Measurements from ENCODE around the gene CASTOR1. TPM values are rescaled to one million over a fixed set of nuclear protein-coding genes. Genes with fewer than 3 reads are reported as not detected.

Gene CASTOR1
- total RNA-seq, 1 donor from 2014 or later = 15.9 TPM

DNA sequence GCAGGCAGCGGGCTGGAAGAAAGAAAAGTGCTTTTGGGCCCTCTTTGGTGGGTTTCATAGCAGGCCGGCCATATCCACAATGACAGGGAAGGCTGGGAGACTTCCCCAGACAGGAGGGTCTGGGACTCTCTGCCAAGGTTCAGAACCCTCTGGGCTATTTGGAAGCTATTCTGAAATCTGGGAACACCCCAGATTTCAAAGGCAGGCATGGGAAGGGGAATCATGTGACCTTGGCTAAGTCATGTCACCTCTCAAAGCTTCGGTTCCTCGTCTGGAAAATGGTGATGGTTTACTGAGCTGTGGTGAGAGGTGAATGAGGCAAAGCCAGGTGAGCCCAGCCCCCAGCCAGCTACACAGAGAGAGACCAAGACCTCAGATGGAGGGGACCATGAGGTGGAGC, 4.6 kb downstream of the CASTOR1 start:
- Histone ChIP-seq H3K4me1 (peaks cover 16% of the 10 kb centered on the region), H3K27ac (no peak overlapping the region), H3K36me3 (peaks cover 10% of the 10 kb centered on the region), H3K27me3 (no peaks in the 10 kb centered on the region), H3K4me3 (no peak overlapping the region), H3K9me3 (no peaks in the 10 kb centered on the region)
- ATAC-seq (no peak), DNase-seq (no peak)
- TF ChIP-seq, protein P1, sequence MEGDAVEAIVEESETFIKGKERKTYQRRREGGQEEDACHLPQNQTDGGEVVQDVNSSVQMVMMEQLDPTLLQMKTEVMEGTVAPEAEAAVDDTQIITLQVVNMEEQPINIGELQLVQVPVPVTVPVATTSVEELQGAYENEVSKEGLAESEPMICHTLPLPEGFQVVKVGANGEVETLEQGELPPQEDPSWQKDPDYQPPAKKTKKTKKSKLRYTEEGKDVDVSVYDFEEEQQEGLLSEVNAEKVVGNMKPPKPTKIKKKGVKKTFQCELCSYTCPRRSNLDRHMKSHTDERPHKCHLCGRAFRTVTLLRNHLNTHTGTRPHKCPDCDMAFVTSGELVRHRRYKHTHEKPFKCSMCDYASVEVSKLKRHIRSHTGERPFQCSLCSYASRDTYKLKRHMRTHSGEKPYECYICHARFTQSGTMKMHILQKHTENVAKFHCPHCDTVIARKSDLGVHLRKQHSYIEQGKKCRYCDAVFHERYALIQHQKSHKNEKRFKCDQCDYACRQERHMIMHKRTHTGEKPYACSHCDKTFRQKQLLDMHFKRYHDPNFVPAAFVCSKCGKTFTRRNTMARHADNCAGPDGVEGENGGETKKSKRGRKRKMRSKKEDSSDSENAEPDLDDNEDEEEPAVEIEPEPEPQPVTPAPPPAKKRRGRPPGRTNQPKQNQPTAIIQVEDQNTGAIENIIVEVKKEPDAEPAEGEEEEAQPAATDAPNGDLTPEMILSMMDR (IDR thresholded peaks at IDR 0.05) = no peak
- intact Hi-C loops (cut with DNase I) = loop anchor here (5.0 kb wide), 1 partner anchor 103 kb away; the partner anchor contains the start of gene RNF215

DNA sequence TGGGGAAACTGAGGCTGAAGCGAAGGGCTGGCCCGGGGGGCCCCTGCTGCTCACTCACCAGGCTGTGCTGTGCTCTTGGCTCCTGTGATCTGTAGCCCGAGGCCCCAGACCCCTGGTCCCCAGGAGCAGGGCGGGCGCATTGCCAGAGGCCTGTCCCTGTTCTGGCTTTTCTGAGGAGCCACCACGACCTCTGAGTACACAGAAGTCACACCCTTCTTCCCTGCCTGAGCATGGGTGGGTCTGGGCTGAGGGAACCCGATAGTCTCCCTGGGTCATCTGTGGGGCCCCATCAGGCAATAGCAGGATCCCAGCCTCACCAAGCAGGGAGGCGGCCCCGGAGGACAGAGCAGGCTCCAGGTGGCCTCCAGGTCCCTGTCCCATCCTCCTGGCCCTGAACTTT, 5.1 kb downstream of the CASTOR1 start:
- no peaks in the 10 kb centered on the region for H3K27me3 ChIP-seq
- intact Hi-C loops (cut with DNase I) = no loop called here
- peaks cover 10% of the 10 kb centered on the region for H3K36me3 ChIP-seq
- H3K4me1 ChIP-seq = peaks cover 18% of the 10 kb centered on the region
- no peaks in the 10 kb centered on the region for H3K9me3 ChIP-seq
- TF ChIP-seq, protein P1 (IDR thresholded peaks at IDR 0.05) = no peak
- ATAC-seq = no peak
- DNase-seq = no peak
- no peak overlapping the region for H3K27ac ChIP-seq
- no peak overlapping the region for H3K4me3 ChIP-seq

DNA sequence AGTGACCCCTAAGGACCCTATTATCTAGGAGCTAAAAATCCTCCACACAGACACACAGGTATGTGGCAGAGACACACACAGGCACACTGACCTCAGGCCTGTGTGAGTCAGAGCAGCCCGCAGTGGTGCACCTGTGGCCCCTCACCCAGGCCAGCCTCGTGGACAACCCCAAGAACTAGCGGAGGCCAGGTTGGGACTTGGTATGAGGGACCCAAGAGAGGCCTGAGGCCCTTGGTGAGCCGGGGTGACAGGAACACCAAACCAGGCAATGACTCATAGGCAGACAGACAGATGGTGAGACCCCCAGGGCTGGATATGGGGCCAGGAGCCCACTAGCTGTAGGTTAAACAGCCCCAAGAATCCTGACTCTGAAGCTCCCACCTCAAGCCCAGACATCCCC, 6.0 kb downstream of the CASTOR1 start:
- Histone ChIP-seq H3K4me1 (peaks cover 12% of the 10 kb centered on the region), H3K27ac (no peak overlapping the region), H3K27me3 (no peaks in the 10 kb centered on the region), H3K36me3 (peaks cover 10% of the 10 kb centered on the region), H3K4me3 (no peak overlapping the region), H3K9me3 (no peaks in the 10 kb centered on the region)
- DNase-seq (no peak), ATAC-seq (no peak)
- intact Hi-C loops (cut with DNase I) = no loop called here
- TF ChIP-seq, protein P1 (IDR thresholded peaks at IDR 0.05) = no peak

DNA sequence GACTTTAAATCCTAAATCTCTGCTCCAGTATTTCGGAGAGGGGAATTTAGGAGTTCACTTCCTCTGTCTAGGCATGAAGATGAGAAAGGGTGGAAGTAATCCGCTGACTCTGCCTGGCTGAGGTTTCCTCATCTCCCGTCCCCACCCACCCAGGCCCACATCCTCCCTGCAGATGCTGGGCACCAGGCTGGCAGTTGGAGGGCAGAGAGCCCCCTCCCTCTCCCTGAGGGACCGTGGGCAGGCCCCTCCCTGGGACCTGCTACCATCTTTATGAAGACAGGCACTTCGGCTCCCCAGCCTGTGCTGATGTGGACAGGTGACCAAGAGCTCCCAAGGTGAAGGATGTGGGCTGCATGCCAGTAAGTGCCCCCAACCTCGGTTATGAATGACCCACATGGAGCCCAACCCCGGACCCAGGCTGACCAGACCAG, 6.7 kb downstream of the CASTOR1 start:
- H3K9me3 ChIP-seq = no peaks in the 10 kb centered on the region
- DNase-seq (no peak), ATAC-seq (no peak)
- peaks cover 10% of the 10 kb centered on the region for H3K36me3 ChIP-seq
- TF ChIP-seq, protein P1 (IDR thresholded peaks at IDR 0.05) = no peak
- no peak overlapping the region for H3K27ac ChIP-seq
- H3K4me1 ChIP-seq = peaks cover 12% of the 10 kb centered on the region
- H3K4me3 ChIP-seq = no peak overlapping the region
- H3K27me3 ChIP-seq = no peaks in the 10 kb centered on the region
- intact Hi-C loops (cut with DNase I) = no loop called here

DNA sequence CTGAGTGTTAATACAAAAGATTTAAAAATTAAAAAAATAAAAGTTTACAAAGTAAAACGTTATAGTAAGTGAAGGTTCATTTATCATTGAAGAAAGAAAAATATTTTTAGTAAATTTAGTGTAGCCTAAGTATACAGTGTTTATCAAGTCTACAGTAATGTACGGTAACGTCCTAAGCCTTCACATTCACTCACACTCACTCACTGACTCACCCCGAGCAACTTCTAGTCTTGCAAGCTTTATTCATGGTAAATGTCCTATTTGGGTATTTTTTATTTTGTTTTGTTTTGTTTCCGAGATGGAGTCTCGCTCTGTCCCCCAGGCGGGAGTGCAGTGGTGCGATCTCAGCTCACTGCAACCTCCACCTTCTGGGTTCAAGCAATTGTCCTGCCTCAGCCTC, 8.8 kb downstream of the CASTOR1 start:
- intact Hi-C loops (cut with DNase I) = no loop called here
- no peaks in the 10 kb centered on the region for H3K9me3 ChIP-seq
- H3K4me1 ChIP-seq = peaks cover 17% of the 10 kb centered on the region
- H3K27me3 ChIP-seq = no peaks in the 10 kb centered on the region
- H3K36me3 ChIP-seq = peaks cover 10% of the 10 kb centered on the region
- H3K27ac ChIP-seq = no peak overlapping the region
- ATAC-seq (no peak), DNase-seq (no peak)
- TF ChIP-seq, protein P1 (IDR thresholded peaks at IDR 0.05) = no peak
- H3K4me3 ChIP-seq = no peak overlapping the region

DNA sequence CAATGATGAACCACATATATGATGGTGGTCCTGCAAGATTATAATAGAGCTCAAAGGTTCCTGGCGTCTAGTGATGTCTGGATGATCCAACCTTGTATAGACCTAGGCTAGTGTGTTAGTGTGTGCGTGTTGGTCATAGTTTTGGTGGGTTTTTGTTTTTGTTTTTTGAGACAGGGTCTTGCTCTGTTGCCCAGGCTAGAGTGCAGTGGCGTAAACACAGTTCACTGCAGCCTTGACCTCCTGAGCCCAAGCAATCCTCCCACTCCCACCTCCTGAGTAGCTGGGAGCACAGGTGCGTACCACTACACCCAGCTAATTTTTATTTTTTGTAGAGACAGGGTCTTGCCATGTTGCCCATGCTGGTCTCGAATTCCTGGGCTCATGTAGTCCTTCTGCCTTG, 9.4 kb downstream of the CASTOR1 start:
- no peak for ATAC-seq
- Histone ChIP-seq H3K4me1 (peaks cover 17% of the 10 kb centered on the region), H3K9me3 (no peaks in the 10 kb centered on the region), H3K36me3 (peaks cover 4% of the 10 kb centered on the region), H3K4me3 (no peak overlapping the region), H3K27ac (no peak overlapping the region), H3K27me3 (no peaks in the 10 kb centered on the region)
- TF ChIP-seq, protein P1 (IDR thresholded peaks at IDR 0.05) = no peak
- no peak for DNase-seq
- intact Hi-C loops (cut with DNase I) = no loop called here
